NB4 (cell line): Measurements from ENCODE around the gene TPO.

Experiments
- DNase-seq: peaks from one replicate; pipeline ENCODE4 v3.0.0; 2010; ENCODE audit warnings: low read depth
- H3K4me3 ChIP-seq: one replicate; pipeline ENCODE4 v1.5.1; 2011; ENCODE audit warnings: mild to moderate bottlenecking, low read depth, low read length, moderate library complexity
- CTCF ChIP-seq: IDR thresholded peaks from one replicate; pipeline ENCODE4 v1.5.1; 2012; ENCODE audit warnings: low read depth, low read length
- MAX ChIP-seq: IDR thresholded peaks from 2 replicates; pipeline ENCODE4 v1.6.1; 2011; ENCODE audit warnings: low read depth, low read length
- MYC ChIP-seq: IDR thresholded peaks from 2 replicates; pipeline ENCODE4 v1.6.1; 2011; ENCODE audit warnings: low read depth, low read length
- POLR2A ChIP-seq: IDR thresholded peaks from 2 replicates; pipeline ENCODE4 v1.6.1; 2011; ENCODE audit warnings: mild to moderate bottlenecking; ENCODE audit not compliant: insufficient read length; ENCODE audit errors: extremely low read depth

The TPO gene

GRCh38 chr2:1431886-1432400 lies 18.7 kb downstream of the TPO start:
- no peak for TF ChIP-seq MAX
- no peak overlapping the region for H3K4me3 ChIP-seq
- no peak for DNase-seq

- no peak for DNase-seq
- no peak overlapping the region for H3K4me3 ChIP-seq
- TF ChIP-seq MYC (no peak), CTCF (no peak)
Measured at GRCh38 chr2:1432726-1433125, 19.5 kb downstream of the TPO start.

GRCh38 chr2:1436369-1436768 lies 23.1 kb downstream of the TPO start:
- no peak overlapping the region for H3K4me3 ChIP-seq
- TF ChIP-seq MYC = no peak
- TF ChIP-seq POLR2A = no peak
- no peak for TF ChIP-seq MAX
- no peak for TF ChIP-seq CTCF
- no peak for DNase-seq

GRCh38 chr2:1437101-1437500 lies 23.8 kb downstream of the TPO start:
- no peak for TF ChIP-seq MYC
- TF ChIP-seq MAX = no peak
- TF ChIP-seq POLR2A = no peak
- TF ChIP-seq CTCF = no peak
- no peak for DNase-seq
- no peak overlapping the region for H3K4me3 ChIP-seq

- no peak overlapping the region for H3K4me3 ChIP-seq
- TF ChIP-seq POLR2A (no peak), MYC (no peak), CTCF (no peak), MAX (no peak)
- DNase-seq = no peak
Measured at GRCh38 chr2:1437537-1437936, 24.3 kb downstream of the TPO start.

GRCh38 chr2:1438972-1439371 lies 25.7 kb downstream of the TPO start:
- no peak overlapping the region for H3K4me3 ChIP-seq
- DNase-seq = no peak
- TF ChIP-seq MAX = no peak
- TF ChIP-seq CTCF = no peak
- TF ChIP-seq MYC = no peak
- no peak for TF ChIP-seq POLR2A
